ENCODE results near the gene GNG3.

GRCh38 chr11:62671608-62672389 lies 35.7 kb upstream of the GNG3 start, which contains the start of the genes LBHD1 and UQCC3:
- no peak for TF ChIP-seq CTCF (IDR thresholded peaks at IDR 0.05; ENCODE audit: low read depth, low read length, poor library complexity, severe bottlenecking)
- no peak for TF ChIP-seq EZH2phosphoT487 (IDR thresholded peaks at IDR 0.05; ENCODE audit: borderline replicate concordance, low read length)

Data from DOHH2 (cell line).